ENCODE results near the gene FASN. TPM values are rescaled to one million over a fixed set of nuclear protein-coding genes. Genes with fewer than 3 reads are reported as not detected.
A peak's percentile ranks its signal among the peaks of the same experiment; 100 is the strongest.

The FASN gene
- total and polyA plus RNA-seq, 8 donors, result 18.0 to 550 (median 40.0) TPM

GRCh38 chr17:82100502-82101298 is 2.7 kb upstream of the FASN start:
- no peaks in the 10 kb centered on the region for H3K27me3 ChIP-seq
- peaks cover 31 to 78% of the 10 kb centered on the region in 2 donors for H3K4me1 ChIP-seq
- TF ChIP-seq CTCF (IDR thresholded peaks at IDR 0.05), result no peak
- ATAC-seq (no peak), DNase-seq (no peak)
- H3K36me3 ChIP-seq, result peaks cover 0 to 6% of the 10 kb centered on the region in 2 donors
- no peak overlapping the region for H3K4me3 ChIP-seq
- no peak overlapping the region for H3K27ac ChIP-seq
- no peaks in the 10 kb centered on the region for H3K9me3 ChIP-seq
- intact Hi-C loops (cut with DNase I), result no loop called here

GRCh38 chr17:82098939-82099763 is 1.1 kb upstream of the FASN start:
- Histone ChIP-seq H3K4me1 (peaks cover 24 to 68% of the 10 kb centered on the region in 2 donors), H3K36me3 (peaks cover 0 to 21% of the 10 kb centered on the region in 2 donors), H3K9me3 (no peaks in the 10 kb centered on the region), H3K27ac (peak overlapping the region; percentile 91 to 92), H3K4me3 (peak overlapping the region; percentile 80 to 90), H3K27me3 (no peaks in the 10 kb centered on the region)
- TF ChIP-seq CTCF (IDR thresholded peaks at IDR 0.05), result no peak
- intact Hi-C loops (cut with DNase I), result no loop called here
- DNase-seq (no peak), ATAC-seq (peak; percentile 3)

- no peak for DNase-seq
- Histone ChIP-seq H3K4me1 (peaks cover 18 to 55% of the 10 kb centered on the region in 2 donors), H3K9me3 (no peaks in the 10 kb centered on the region), H3K27ac (peak overlapping the region; percentile 91 to 92), H3K36me3 (peaks cover 6 to 34% of the 10 kb centered on the region in 2 donors), H3K4me3 (peak overlapping the region; percentile 80 to 90), H3K27me3 (no peaks in the 10 kb centered on the region)
- TF ChIP-seq CTCF (IDR thresholded peaks at IDR 0.05), result peak in 1 of 2 donors; percentile 21
- ATAC-seq, result no peak
- intact Hi-C loops (cut with DNase I), result no loop called here
These were observed 192 bp downstream of the FASN start for GRCh38 chr17:82097919-82098168.

- ATAC-seq (peak; percentile 14), DNase-seq (peak in 2 of 4 donors; percentile 33 to 50)
- H3K36me3 ChIP-seq, result peaks cover 8 to 39% of the 10 kb centered on the region in 2 donors
- H3K27ac ChIP-seq, result peak overlapping the region; percentile 91 to 92
- intact Hi-C loops (cut with DNase I), result no loop called here
- TF ChIP-seq CTCF (IDR thresholded peaks at IDR 0.05), result no peak
- H3K4me3 ChIP-seq, result peak overlapping the region; percentile 80 to 90
- H3K27me3 ChIP-seq, result no peaks in the 10 kb centered on the region
- peaks cover 18 to 53% of the 10 kb centered on the region in 2 donors for H3K4me1 ChIP-seq
- no peaks in the 10 kb centered on the region for H3K9me3 ChIP-seq
These were observed 685 bp downstream of the FASN start for GRCh38 chr17:82097184-82097918.

All from left lung (tissue), 10 donors.